Upper lobe of right lung (tissue), 1 donor: ENCODE measurements around the gene POLR3B. TPM values are rescaled to one million over a fixed set of nuclear protein-coding genes. Genes with fewer than 3 reads are reported as not detected.

Experiments used
- ATAC-seq: fragments of 200-7000 bp; cut with Tn5 transposase; one replicate; pipeline ENCODE4 v1.9.1; 2020; ENCODE audit warnings: mild to moderate bottlenecking, moderate library complexity
- DNase-seq: peaks from one replicate; pipeline ENCODE4 v3.0.0-alpha.2; 2020
- H3K27ac ChIP-seq: fragments of 200-600 bp; one replicate; pipeline ENCODE4 v1.8.0; 2022
- H3K27me3 ChIP-seq: fragments of 200-600 bp; one replicate; pipeline ENCODE4 v1.8.0; 2022; ENCODE audit warnings: mild to moderate bottlenecking
- H3K36me3 ChIP-seq: fragments of 200-600 bp; one replicate; pipeline ENCODE4 v1.8.0; 2022
- H3K4me1 ChIP-seq: fragments of 200-600 bp; one replicate; pipeline ENCODE4 v1.8.0; 2022
- H3K4me3 ChIP-seq: fragments of 200-600 bp; one replicate; pipeline ENCODE4 v1.8.0; 2022; ENCODE audit warnings: mild to moderate bottlenecking
- H3K9me3 ChIP-seq: fragments of 200-600 bp; one replicate; pipeline ENCODE4 v1.8.0; 2022
- intact Hi-C: fragments of 100-400 bp; cut with DNase I; formaldehyde crosslinking; loops from one replicate; pipeline ENCODE4 v1.11.0; 2022
- total RNA-seq: library from RNA; stranded (reverse); fragmentation: NEBNext Ultra II Directional; extraction: Animal tissue kit (Norgen Biotek cat#: 25700); gene quantifications from one replicate; pipeline ENCODE4 v1.2.1, GENCODE V29; 2021
- TF ChIP-seq, protein P1 (sequence below): fragments of 200-600 bp; IDR thresholded peaks from one replicate; pipeline ENCODE4 v1.8.0; 2022; ENCODE audit warnings: antibody characterized with exemption
- donor health status: DM: no; HTN: yes; CAD: no; lungs with severe emphysema.

POLR3B gene
- total RNA-seq, 1 donor from 2014 or later, result 11.3 TPM

- TF ChIP-seq, protein P1, sequence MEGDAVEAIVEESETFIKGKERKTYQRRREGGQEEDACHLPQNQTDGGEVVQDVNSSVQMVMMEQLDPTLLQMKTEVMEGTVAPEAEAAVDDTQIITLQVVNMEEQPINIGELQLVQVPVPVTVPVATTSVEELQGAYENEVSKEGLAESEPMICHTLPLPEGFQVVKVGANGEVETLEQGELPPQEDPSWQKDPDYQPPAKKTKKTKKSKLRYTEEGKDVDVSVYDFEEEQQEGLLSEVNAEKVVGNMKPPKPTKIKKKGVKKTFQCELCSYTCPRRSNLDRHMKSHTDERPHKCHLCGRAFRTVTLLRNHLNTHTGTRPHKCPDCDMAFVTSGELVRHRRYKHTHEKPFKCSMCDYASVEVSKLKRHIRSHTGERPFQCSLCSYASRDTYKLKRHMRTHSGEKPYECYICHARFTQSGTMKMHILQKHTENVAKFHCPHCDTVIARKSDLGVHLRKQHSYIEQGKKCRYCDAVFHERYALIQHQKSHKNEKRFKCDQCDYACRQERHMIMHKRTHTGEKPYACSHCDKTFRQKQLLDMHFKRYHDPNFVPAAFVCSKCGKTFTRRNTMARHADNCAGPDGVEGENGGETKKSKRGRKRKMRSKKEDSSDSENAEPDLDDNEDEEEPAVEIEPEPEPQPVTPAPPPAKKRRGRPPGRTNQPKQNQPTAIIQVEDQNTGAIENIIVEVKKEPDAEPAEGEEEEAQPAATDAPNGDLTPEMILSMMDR, result no peak
- no peaks in the 10 kb centered on the region for H3K27me3 ChIP-seq
- intact Hi-C loops, result no loop called here
- H3K27ac ChIP-seq, result no peak overlapping the region
- no peaks in the 10 kb centered on the region for H3K9me3 ChIP-seq
- no peak for ATAC-seq
- no peaks in the 10 kb centered on the region for H3K4me1 ChIP-seq
- H3K4me3 ChIP-seq, result no peak overlapping the region
- DNase-seq, result no peak
- peaks cover 28% of the 10 kb centered on the region for H3K36me3 ChIP-seq
Observed at GRCh38 chr12:106392759-106393158, 35.2 kb downstream of the POLR3B start.

DNA sequence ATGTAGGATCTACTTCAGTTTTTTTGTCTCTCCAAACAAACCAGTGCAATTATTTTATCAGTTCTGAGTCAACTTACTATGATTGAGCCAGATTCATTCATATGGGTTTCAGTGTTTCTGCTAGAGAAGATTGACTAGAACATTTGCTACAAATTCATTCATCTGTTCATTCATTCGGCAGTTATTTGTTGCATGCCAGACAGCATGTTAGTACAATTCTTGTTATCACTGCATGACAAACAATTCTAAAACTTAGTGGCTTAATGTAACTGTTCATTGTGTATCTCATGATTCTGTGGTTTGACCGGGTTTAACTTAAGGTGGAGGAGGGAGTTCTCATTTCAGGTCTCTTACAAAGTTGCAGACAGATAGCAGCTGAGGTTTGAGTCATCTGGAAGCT lies 52.3 kb downstream of the POLR3B start:
- Histone ChIP-seq H3K9me3 (no peaks in the 10 kb centered on the region), H3K36me3 (peaks cover 38% of the 10 kb centered on the region), H3K4me1 (no peaks in the 10 kb centered on the region), H3K4me3 (no peak overlapping the region), H3K27me3 (no peaks in the 10 kb centered on the region), H3K27ac (no peak overlapping the region)
- TF ChIP-seq, protein P1, result no peak
- ATAC-seq (no peak), DNase-seq (no peak)
- intact Hi-C loops, result no loop called here

- H3K9me3 ChIP-seq, result no peaks in the 10 kb centered on the region
- no peak for ATAC-seq
- intact Hi-C loops, result no loop called here
- no peak for DNase-seq
- TF ChIP-seq, protein P1, result no peak
- no peaks in the 10 kb centered on the region for H3K4me1 ChIP-seq
- no peak overlapping the region for H3K4me3 ChIP-seq
- no peaks in the 10 kb centered on the region for H3K27me3 ChIP-seq
- H3K36me3 ChIP-seq, result peaks cover 42% of the 10 kb centered on the region
- H3K27ac ChIP-seq, result no peak overlapping the region
Observed at GRCh38 chr12:106412563-106412962, 55.0 kb downstream of the POLR3B start.

GRCh38 chr12:106415134-106415533 lies 57.6 kb downstream of the POLR3B start:
- Histone ChIP-seq H3K4me3 (no peak overlapping the region), H3K4me1 (peaks cover 7% of the 10 kb centered on the region), H3K36me3 (peaks cover 38% of the 10 kb centered on the region), H3K27ac (no peak overlapping the region), H3K27me3 (no peaks in the 10 kb centered on the region), H3K9me3 (no peaks in the 10 kb centered on the region)
- DNase-seq (no peak), ATAC-seq (no peak)
- intact Hi-C loops, result no loop called here
- TF ChIP-seq, protein P1, result no peak

DNA sequence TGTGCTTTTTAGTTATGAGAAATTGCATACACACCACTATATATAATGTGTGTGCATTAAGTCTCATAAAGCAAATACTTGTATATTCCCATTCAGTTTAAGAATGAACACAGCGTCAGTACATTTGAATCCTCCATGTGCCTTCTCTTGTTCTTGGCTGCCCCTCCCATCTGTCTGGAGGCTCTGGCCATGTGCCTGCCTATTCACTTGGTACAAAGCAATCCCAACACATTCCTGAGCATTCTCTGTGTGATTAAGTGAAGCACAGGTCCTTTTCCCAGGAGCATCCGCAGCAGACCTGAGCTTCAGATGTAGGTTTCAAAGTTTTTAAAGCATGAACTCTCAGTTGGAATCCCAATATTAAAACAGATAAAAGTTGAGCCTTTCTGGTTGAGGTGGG lies 58.7 kb downstream of the POLR3B start:
- Histone ChIP-seq H3K4me3 (no peak overlapping the region), H3K27me3 (no peaks in the 10 kb centered on the region), H3K9me3 (no peaks in the 10 kb centered on the region), H3K4me1 (peaks cover 7% of the 10 kb centered on the region), H3K27ac (no peak overlapping the region), H3K36me3 (peaks cover 28% of the 10 kb centered on the region)
- intact Hi-C loops, result no loop called here
- ATAC-seq (no peak), DNase-seq (no peak)
- TF ChIP-seq, protein P1, result no peak
